Measurements from ENCODE around the gene XCL1. TPM values are rescaled to one million over a fixed set of nuclear protein-coding genes. Genes with fewer than 3 reads are reported as not detected.

XCL1 gene
- total RNA-seq, 1 donor from 2014 or later = not detected

DNA sequence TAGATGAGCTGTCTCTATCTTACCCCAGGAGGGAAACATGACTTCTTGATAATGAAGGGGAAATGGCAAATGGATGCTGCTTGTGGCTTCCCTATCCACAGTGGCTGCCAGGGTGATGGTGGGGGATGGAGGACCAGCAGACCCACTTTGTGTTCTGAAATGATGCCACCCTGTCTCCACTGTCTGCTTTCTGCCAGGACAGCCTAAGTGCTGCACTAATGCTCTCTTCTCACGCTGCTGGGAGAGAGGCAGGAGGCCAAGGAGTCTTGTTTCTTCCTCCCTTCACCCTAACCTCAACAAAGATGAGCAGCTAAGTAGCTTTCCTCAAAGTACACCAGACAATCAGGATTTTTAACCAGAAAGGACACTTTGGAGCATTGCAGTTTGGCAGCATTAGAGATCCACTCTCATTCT is 36.6 kb downstream of the XCL1 start:
- no peak for ATAC-seq (ENCODE audit: low read depth)
- Mint-ChIP-seq H3K4me1 (no peaks in the 10 kb centered on the region), H3K27ac (no peak overlapping the region), H3K36me3 (ENCODE audit: low read depth) (no peaks in the 10 kb centered on the region), H3K27me3 (peaks cover 17% of the 10 kb centered on the region), H3K4me3 (no peak overlapping the region), H3K9me3 (no peaks in the 10 kb centered on the region)
- TF ChIP-seq, protein P1, sequence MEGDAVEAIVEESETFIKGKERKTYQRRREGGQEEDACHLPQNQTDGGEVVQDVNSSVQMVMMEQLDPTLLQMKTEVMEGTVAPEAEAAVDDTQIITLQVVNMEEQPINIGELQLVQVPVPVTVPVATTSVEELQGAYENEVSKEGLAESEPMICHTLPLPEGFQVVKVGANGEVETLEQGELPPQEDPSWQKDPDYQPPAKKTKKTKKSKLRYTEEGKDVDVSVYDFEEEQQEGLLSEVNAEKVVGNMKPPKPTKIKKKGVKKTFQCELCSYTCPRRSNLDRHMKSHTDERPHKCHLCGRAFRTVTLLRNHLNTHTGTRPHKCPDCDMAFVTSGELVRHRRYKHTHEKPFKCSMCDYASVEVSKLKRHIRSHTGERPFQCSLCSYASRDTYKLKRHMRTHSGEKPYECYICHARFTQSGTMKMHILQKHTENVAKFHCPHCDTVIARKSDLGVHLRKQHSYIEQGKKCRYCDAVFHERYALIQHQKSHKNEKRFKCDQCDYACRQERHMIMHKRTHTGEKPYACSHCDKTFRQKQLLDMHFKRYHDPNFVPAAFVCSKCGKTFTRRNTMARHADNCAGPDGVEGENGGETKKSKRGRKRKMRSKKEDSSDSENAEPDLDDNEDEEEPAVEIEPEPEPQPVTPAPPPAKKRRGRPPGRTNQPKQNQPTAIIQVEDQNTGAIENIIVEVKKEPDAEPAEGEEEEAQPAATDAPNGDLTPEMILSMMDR (IDR thresholded peaks at IDR 0.05) = no peak
- ChIA-PET POLR2A (no interaction called here), CTCF (no interaction called here)
- no peak for DNase-seq
- intact Hi-C loops (cut with micrococcal nuclease) = no loop called here

DNA sequence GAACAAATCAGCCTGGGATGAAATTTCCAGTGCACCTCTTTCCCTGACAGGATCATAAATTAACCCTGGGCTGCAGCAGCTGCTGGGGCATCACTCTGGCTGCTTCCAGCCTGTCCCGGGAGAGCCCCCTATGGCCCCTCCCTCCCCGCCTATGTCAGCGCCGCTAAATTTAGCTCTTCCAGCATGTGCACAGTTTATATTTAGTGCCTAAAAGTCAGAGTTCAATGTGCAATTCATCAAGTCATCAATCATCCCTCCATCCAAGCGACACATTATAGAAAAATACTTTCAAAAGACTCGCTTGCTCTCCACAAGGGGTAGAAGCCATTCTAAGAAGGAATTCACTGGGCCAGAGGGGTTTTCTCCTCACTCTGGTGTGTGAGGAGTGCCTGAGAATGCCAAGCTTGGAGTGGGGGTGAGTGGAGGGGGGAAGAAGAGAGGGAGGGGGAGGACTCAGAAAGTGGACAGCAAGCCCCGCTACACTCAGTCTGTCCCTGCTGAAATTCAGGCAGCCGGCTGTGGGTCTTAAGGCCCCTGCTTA is 37.4 kb downstream of the XCL1 start:
- ChIA-PET POLR2A (no interaction called here), CTCF (no interaction called here)
- intact Hi-C loops (cut with micrococcal nuclease) = no loop called here
- Mint-ChIP-seq H3K27me3 (peaks cover 15% of the 10 kb centered on the region), H3K9me3 (no peaks in the 10 kb centered on the region), H3K4me3 (no peak overlapping the region), H3K4me1 (no peaks in the 10 kb centered on the region), H3K27ac (no peak overlapping the region), H3K36me3 (ENCODE audit: low read depth) (no peaks in the 10 kb centered on the region)
- TF ChIP-seq, protein P1 (IDR thresholded peaks at IDR 0.05) = no peak
- ATAC-seq (ENCODE audit: low read depth) (no peak), DNase-seq (no peak)

DNA sequence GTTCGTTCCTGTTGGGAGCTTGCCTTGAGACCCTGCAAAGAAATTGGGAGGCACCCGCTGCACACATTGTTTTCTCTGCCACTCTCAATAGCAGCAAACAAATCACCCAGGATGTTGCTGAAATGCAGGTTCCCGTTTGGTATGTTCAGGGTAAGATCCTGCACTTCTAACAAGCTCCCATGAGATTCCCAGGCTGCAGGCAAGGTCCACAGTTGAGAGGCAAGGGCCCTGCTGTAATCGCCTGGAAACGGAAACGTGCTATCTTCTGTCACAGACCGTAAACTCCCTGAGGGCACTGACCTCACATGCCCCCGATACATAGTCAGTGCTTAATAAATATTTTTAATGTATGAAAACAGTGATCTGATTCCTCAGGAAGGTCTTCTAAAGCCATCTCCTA is 37.8 kb downstream of the XCL1 start:
- Mint-ChIP-seq H3K27me3 (peaks cover 12% of the 10 kb centered on the region), H3K4me1 (no peaks in the 10 kb centered on the region)
- intact Hi-C loops (cut with micrococcal nuclease) = no loop called here

DNA sequence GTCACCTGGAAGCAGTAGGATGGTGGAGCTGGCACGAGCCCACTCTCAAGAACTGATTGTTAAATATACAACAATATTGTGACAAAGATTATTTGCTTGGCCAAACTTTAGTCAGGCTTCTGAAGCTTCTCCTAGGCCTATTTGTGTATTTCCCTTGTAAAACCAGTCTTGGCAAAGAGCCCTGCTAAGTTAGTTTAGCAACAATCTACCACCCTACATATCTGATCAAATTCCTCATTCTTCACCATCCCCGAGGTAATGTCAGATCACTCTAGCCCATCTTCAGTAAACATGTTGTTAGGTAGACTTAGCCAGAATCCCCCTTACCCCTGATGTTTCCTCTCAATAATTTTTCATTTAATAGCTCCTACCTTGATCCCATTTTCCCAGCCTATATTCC is 39.6 kb downstream of the XCL1 start:
- intact Hi-C loops (cut with micrococcal nuclease) = no loop called here
- TF ChIP-seq, protein P1 (IDR thresholded peaks at IDR 0.05) = no peak
- peaks cover 9% of the 10 kb centered on the region for H3K27me3 Mint-ChIP-seq
- ATAC-seq (ENCODE audit: low read depth) (no peak), DNase-seq (no peak)
- H3K4me1 Mint-ChIP-seq = no peaks in the 10 kb centered on the region
- ChIA-PET CTCF (no interaction called here), POLR2A (no interaction called here)
- H3K36me3 Mint-ChIP-seq (ENCODE audit: low read depth) = no peaks in the 10 kb centered on the region
- no peaks in the 10 kb centered on the region for H3K9me3 Mint-ChIP-seq
- H3K4me3 Mint-ChIP-seq = no peak overlapping the region
- no peak overlapping the region for H3K27ac Mint-ChIP-seq

More for the DNA sequence above, 37.8 kb downstream of the XCL1 start:
- ChIA-PET CTCF (no interaction called here), POLR2A (no interaction called here)
- TF ChIP-seq, protein P1 (IDR thresholded peaks at IDR 0.05) = no peak
- Mint-ChIP-seq H3K4me3 (no peak overlapping the region), H3K27ac (no peak overlapping the region), H3K9me3 (no peaks in the 10 kb centered on the region), H3K36me3 (ENCODE audit: low read depth) (no peaks in the 10 kb centered on the region)
- ATAC-seq (ENCODE audit: low read depth) = no peak
- DNase-seq = no peak

DNA sequence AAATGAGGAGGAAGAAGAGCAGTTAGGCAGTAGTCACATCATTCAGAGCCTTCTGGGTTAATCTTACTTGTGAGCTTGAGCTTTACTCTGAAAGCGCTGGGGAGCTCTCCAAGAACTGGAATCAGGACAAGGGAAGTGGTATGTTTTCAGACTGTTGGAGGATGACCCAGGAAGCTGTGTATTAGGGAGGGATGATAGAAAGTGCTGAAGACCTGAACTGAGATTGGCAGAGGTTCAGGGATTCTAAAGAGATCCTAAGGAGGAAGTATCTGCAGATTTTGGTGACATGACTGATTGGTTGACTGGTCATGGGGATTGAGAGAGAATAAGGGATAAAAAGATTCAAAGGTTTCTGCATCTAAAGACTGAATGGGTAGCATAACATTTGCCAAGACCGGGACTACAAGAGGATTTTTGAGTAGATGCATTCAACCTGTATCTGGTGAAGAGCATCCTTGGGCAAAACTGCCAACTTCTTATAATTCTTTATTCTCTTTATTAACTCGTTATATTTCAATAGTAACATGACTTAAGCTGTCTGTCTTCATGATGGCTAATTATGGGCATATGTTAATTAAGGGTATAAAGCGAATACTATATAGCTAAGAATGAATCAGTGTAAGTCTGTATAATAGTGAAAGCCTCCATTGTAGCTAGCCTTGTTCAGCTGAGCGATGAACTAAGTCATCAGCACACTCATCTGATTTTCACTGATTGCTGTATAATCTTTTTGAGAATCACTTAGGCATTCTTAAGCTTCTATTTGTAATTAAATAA is 41.8 kb downstream of the XCL1 start:
- ChIA-PET CTCF (no interaction called here), POLR2A (no interaction called here)
- DNase-seq (no peak), ATAC-seq (ENCODE audit: low read depth) (no peak)
- Mint-ChIP-seq H3K4me3 (no peak overlapping the region), H3K9me3 (no peaks in the 10 kb centered on the region), H3K27ac (no peak overlapping the region), H3K36me3 (ENCODE audit: low read depth) (no peaks in the 10 kb centered on the region), H3K27me3 (peaks cover 7% of the 10 kb centered on the region), H3K4me1 (no peaks in the 10 kb centered on the region)
- TF ChIP-seq, protein P1 (IDR thresholded peaks at IDR 0.05) = no peak
- intact Hi-C loops (cut with micrococcal nuclease) = no loop called here

Data from activated B cell treated with CpG ODN at 0.5 μM for 24 hours (primary cell).